ENCODE data around the gene ITPK1. TPM values are rescaled to one million over a fixed set of nuclear protein-coding genes. Genes with fewer than 3 reads are reported as not detected.

ITPK1 gene
- total RNA-seq, 1 experiment from 2014 or later, result 66.2 TPM

GRCh38 chr14:93075891-93076290 lies 39.8 kb downstream of the ITPK1 start:
- Histone ChIP-seq H3K9me2 (replicated peaks; ENCODE audit: low read length) (no peaks in the 10 kb centered on the region), H3K4me3 (ENCODE audit: low read length) (no peak overlapping the region), H3K4me2 (ENCODE audit: low read length) (no peak overlapping the region), H3K27ac (ENCODE audit: low read length) (no peak overlapping the region), H3K9ac (ENCODE audit: low read length) (no peak overlapping the region), H3K36me3 (ENCODE audit: low read depth, low read length) (no peaks in the 10 kb centered on the region), H3K79me2 (ENCODE audit: low read length) (peaks cover 21% of the 10 kb centered on the region; the same call in 1 of the 2 replicates), H2AFZ (ENCODE audit: low read length) (no peak overlapping the region), H3K27me3 (ENCODE audit: low read length) (no peaks in the 10 kb centered on the region), H4K20me1 (ENCODE audit: low read length) (no peaks in the 10 kb centered on the region), H3K9me3 (ENCODE audit: low read length) (no peaks in the 10 kb centered on the region), H3K4me1 (ENCODE audit: insufficient read depth, low read length) (peaks cover 6% of the 10 kb centered on the region; the same call in 1 of the 2 replicates), H3F3A (ENCODE audit: low read length, unreplicated experiment) (no peaks in the 10 kb centered on the region)
- DNase-seq (no peak), ATAC-seq (no peak)
- POLR2A ChIA-PET (ENCODE audit: unreplicated experiment), result no interaction called here
- TF ChIP-seq EZH2phosphoT487 (IDR thresholded peaks at IDR 0.05; ENCODE audit: borderline replicate concordance, low read length) (no peak), CTCF (conservative IDR thresholded peaks at IDR 0.05; ENCODE audit: low read depth, low read length) (no peak)
- CTCF ChIA-PET, result no interaction called here
- no TSS peak for BruUV-seq (replicated peaks)
- intact Hi-C loops (cut with micrococcal nuclease), result no loop called here

GRCh38 chr14:93073910-93074769 lies 41.6 kb downstream of the ITPK1 start:
- Histone ChIP-seq H3K27ac (ENCODE audit: low read length) (no peak overlapping the region), H3K4me2 (ENCODE audit: low read length) (no peak overlapping the region), H3K9me2 (replicated peaks; ENCODE audit: low read length) (no peaks in the 10 kb centered on the region), H3K4me1 (ENCODE audit: insufficient read depth, low read length) (peaks cover 6% of the 10 kb centered on the region; the same call in 1 of the 2 replicates), H3K4me3 (ENCODE audit: low read length) (no peak overlapping the region), H3F3A (ENCODE audit: low read length, unreplicated experiment) (no peaks in the 10 kb centered on the region), H4K20me1 (ENCODE audit: low read length) (no peaks in the 10 kb centered on the region), H2AFZ (ENCODE audit: low read length) (no peak overlapping the region), H3K27me3 (ENCODE audit: low read length) (no peaks in the 10 kb centered on the region), H3K9ac (ENCODE audit: low read length) (no peak overlapping the region), H3K36me3 (ENCODE audit: low read depth, low read length) (no peaks in the 10 kb centered on the region), H3K9me3 (ENCODE audit: low read length) (no peaks in the 10 kb centered on the region), H3K79me2 (ENCODE audit: low read length) (peaks cover 14% of the 10 kb centered on the region; the same call in 1 of the 2 replicates)
- DNase-seq (no peak), ATAC-seq (no peak)
- no TSS peak for BruUV-seq (replicated peaks)
- POLR2A ChIA-PET (ENCODE audit: unreplicated experiment), result no interaction called here
- TF ChIP-seq EZH2phosphoT487 (IDR thresholded peaks at IDR 0.05; ENCODE audit: borderline replicate concordance, low read length), result no peak
- TF ChIP-seq EZH2 (IDR thresholded peaks at IDR 0.05; ENCODE audit: low read length, unreplicated experiment), result no peak
- TF ChIP-seq CTCF (conservative IDR thresholded peaks at IDR 0.05; ENCODE audit: low read depth, low read length), result no peak
- CTCF ChIA-PET, result no interaction called here
- intact Hi-C loops (cut with micrococcal nuclease), result no loop called here

GRCh38 chr14:93073358-93073707 lies 42.4 kb downstream of the ITPK1 start:
- no peaks in the 10 kb centered on the region for H3F3A ChIP-seq (ENCODE audit: low read length, unreplicated experiment)
- H3K4me2 ChIP-seq (ENCODE audit: low read length), result no peak overlapping the region
- peaks cover 6% of the 10 kb centered on the region; the same call in 1 of the 2 replicates for H3K4me1 ChIP-seq (ENCODE audit: insufficient read depth, low read length)
- no peaks in the 10 kb centered on the region for H3K9me3 ChIP-seq (ENCODE audit: low read length)
- TF ChIP-seq CTCF (conservative IDR thresholded peaks at IDR 0.05; ENCODE audit: low read depth, low read length) (no peak), EZH2 (IDR thresholded peaks at IDR 0.05; ENCODE audit: low read length, unreplicated experiment) (no peak), EZH2phosphoT487 (IDR thresholded peaks at IDR 0.05; ENCODE audit: borderline replicate concordance, low read length) (no peak)
- H4K20me1 ChIP-seq (ENCODE audit: low read length), result no peaks in the 10 kb centered on the region
- DNase-seq, result no peak
- H3K9ac ChIP-seq (ENCODE audit: low read length), result no peak overlapping the region
- H3K36me3 ChIP-seq (ENCODE audit: low read depth, low read length), result no peaks in the 10 kb centered on the region
- ChIA-PET CTCF (no interaction called here), POLR2A (ENCODE audit: unreplicated experiment) (no interaction called here)
- intact Hi-C loops (cut with micrococcal nuclease), result no loop called here
- H3K27me3 ChIP-seq (ENCODE audit: low read length), result no peaks in the 10 kb centered on the region
- ATAC-seq, result no peak
- H3K9me2 ChIP-seq (replicated peaks; ENCODE audit: low read length), result no peaks in the 10 kb centered on the region
- H3K4me3 ChIP-seq (ENCODE audit: low read length), result no peak overlapping the region
- no peak overlapping the region for H2AFZ ChIP-seq (ENCODE audit: low read length)
- H3K27ac ChIP-seq (ENCODE audit: low read length), result no peak overlapping the region
- BruUV-seq (replicated peaks), result no TSS peak
- peaks cover 6% of the 10 kb centered on the region; the same call in 1 of the 2 replicates for H3K79me2 ChIP-seq (ENCODE audit: low read length)

Measured in PC-3 (cell line).